ENCODE data around the gene ZNF396. TPM values are rescaled to one million over a fixed set of nuclear protein-coding genes. Genes with fewer than 3 reads are reported as not detected.

The ZNF396 gene
- total RNA-seq, 6 donors from 2014 or later: 1.8 to 7.3 (median 3.5) TPM

DNA sequence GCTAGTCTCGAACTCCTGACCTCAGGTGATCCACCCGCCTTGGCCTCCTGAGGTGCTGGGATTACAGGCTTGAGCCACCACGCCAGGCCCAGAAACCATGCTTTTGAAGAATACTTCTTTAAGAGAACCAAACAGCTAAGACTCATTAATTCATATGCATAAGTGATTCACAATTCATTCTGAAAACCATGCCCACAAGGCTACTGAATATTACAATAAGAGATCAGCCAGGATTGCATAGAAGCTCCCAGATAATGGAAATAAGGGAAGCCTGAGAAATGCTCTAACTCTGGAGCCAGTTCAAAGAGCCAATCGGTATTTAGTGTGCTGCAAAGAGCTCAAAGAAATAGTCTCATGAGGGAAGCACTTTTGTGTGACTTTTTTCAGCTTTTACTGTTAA is 2.4 kb downstream of the ZNF396 start:
- TF ChIP-seq POLR2AphosphoS5 (IDR thresholded peaks at IDR 0.05): no peak
- no peak for TF ChIP-seq POLR2A (IDR thresholded peaks at IDR 0.05)
- TF ChIP-seq, protein P1, sequence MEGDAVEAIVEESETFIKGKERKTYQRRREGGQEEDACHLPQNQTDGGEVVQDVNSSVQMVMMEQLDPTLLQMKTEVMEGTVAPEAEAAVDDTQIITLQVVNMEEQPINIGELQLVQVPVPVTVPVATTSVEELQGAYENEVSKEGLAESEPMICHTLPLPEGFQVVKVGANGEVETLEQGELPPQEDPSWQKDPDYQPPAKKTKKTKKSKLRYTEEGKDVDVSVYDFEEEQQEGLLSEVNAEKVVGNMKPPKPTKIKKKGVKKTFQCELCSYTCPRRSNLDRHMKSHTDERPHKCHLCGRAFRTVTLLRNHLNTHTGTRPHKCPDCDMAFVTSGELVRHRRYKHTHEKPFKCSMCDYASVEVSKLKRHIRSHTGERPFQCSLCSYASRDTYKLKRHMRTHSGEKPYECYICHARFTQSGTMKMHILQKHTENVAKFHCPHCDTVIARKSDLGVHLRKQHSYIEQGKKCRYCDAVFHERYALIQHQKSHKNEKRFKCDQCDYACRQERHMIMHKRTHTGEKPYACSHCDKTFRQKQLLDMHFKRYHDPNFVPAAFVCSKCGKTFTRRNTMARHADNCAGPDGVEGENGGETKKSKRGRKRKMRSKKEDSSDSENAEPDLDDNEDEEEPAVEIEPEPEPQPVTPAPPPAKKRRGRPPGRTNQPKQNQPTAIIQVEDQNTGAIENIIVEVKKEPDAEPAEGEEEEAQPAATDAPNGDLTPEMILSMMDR (IDR thresholded peaks at IDR 0.05): no peak
- no peak for TF ChIP-seq EP300 (IDR thresholded peaks at IDR 0.05)
- no peak overlapping the region for H3K4me3 ChIP-seq

DNA sequence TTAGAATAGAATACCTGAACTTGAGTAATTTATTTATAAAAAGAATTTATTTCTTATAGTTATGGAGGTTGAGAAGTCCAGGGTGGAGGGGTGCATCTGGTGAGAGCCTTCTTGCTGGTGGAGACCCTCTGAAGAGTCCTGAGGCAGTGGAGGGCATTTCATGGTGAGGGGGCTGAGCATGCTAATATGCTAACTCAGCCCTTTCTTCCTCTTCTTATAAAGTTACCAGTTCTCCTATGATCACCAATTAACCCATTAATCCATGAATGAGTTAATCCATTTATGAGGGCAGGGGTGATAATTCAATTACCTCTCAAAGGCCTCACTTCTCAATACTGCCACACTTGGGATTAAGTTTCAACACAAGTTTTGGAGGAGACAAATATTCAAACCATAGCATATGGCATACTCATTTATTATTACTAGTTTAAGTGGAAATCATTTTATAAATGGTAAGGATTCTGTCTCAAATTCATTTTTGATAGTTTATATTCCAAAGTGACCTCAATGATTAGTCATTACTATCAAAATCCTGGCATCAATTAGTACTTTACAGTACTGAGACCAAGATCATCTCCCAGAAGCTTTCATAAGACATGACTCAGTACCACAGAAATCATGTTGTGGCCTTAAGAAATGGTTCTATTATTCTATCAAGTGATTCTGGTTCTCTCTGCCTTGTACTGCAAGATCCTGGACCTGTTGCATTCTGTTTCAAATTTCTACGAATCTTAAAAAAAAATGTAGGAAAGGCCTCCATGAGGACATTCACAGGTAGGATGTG is 5.5 kb downstream of the ZNF396 start:
- ATAC-seq (ENCODE audit: low FRiP score in 2 of 2): peak in 1 of 2 donors; percentile 38
- no peak for DNase-seq
- TF ChIP-seq, protein P1 (IDR thresholded peaks at IDR 0.05): no peak
- H3K36me3 ChIP-seq: peaks cover 0 to 3% (median 0%) of the 10 kb centered on the region in 4 donors
- H3K4me1 ChIP-seq: peaks cover 0 to 7% (median 5%) of the 10 kb centered on the region in 4 donors
- no peak overlapping the region for H3K4me3 ChIP-seq
- H3K27me3 ChIP-seq: no peaks in the 10 kb centered on the region
- H3K27ac ChIP-seq: no peak overlapping the region
- H3K9me3 ChIP-seq: no peaks in the 10 kb centered on the region
- WGBS, 2 donors: 84 to 87% methylated on average over 1 of the region's 1 CpG

More for the DNA sequence above, 2.4 kb downstream of the ZNF396 start:
- no peak overlapping the region for H3K27ac ChIP-seq
- no peaks in the 10 kb centered on the region for H3K36me3 ChIP-seq
- no peaks in the 10 kb centered on the region for H3K9me3 ChIP-seq
- ATAC-seq (ENCODE audit: low FRiP score in 2 of 2) (no peak), DNase-seq (no peak)
- peaks cover 6 to 17% (median 9%) of the 10 kb centered on the region in 4 donors for H3K4me1 ChIP-seq
- no peaks in the 10 kb centered on the region for H3K27me3 ChIP-seq
- WGBS, 2 donors: 98 to 99% methylated on average over 4 of the region's 4 CpGs

DNA sequence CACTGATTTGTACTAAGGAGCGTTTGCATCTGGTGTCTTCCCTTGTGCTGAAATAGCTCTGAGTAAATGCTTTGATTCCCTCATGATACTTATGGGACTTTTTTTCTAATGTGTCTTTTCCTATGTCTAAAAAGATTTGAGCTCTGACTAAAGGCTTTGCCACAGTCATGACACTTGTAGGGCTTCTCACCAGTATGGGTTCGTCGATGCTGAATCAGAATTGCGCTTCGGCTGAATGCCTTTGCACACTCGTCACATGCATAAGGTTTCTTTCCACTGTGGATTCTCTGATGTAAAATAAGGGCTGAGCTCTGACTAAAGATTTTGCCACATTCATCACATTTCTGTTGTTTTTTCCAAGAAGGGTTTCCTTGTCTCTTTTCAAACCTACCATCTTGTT is 8.0 kb downstream of the ZNF396 start:
- TF ChIP-seq EP300 (IDR thresholded peaks at IDR 0.05) (no peak), POLR2A (IDR thresholded peaks at IDR 0.05) (no peak), POLR2AphosphoS5 (IDR thresholded peaks at IDR 0.05) (no peak)
- TF ChIP-seq, protein P1 (IDR thresholded peaks at IDR 0.05): no peak
- DNase-seq (no peak), ATAC-seq (ENCODE audit: low FRiP score in 2 of 2) (no peak)
- no peaks in the 10 kb centered on the region for H3K27me3 ChIP-seq
- H3K27ac ChIP-seq: no peak overlapping the region
- WGBS, 2 donors: 92 to 99% methylated on average over 6 of the region's 6 CpGs
- no peaks in the 10 kb centered on the region for H3K4me1 ChIP-seq
- H3K36me3 ChIP-seq: peaks cover 0 to 3% (median 0%) of the 10 kb centered on the region in 4 donors
- H3K4me3 ChIP-seq: no peak overlapping the region
- H3K9me3 ChIP-seq: no peaks in the 10 kb centered on the region

DNA sequence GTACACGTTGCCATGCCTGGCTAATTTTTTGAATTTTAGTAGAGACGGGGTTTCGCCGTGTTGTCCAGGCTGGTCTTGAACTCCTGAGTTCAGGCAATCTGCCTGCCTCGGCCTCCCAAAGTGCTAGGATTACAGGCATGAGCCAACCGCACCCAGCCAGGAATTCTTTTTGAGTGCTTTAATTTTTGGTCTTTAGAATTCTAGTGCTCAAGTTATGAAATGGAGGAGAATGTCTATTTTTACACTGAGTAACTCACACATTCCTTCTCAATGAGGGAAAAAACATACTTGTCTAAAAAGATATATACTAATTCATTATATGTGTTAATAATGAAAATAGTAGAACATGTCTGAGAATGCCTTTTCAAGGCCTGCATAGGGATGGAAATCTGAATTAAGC is 8.5 kb downstream of the ZNF396 start:
- no peaks in the 10 kb centered on the region for H3K9me3 ChIP-seq
- peaks cover 0 to 3% (median 0%) of the 10 kb centered on the region in 4 donors for H3K36me3 ChIP-seq
- no peak for ATAC-seq (ENCODE audit: low FRiP score in 2 of 2)
- TF ChIP-seq, protein P1 (IDR thresholded peaks at IDR 0.05): no peak
- TF ChIP-seq POLR2A (IDR thresholded peaks at IDR 0.05) (no peak), POLR2AphosphoS5 (IDR thresholded peaks at IDR 0.05) (no peak), EP300 (IDR thresholded peaks at IDR 0.05) (no peak)
- no peak overlapping the region for H3K4me3 ChIP-seq
- H3K27ac ChIP-seq: no peak overlapping the region
- DNase-seq: no peak
- 94% methylated on average over 6 of the region's 6 CpGs for WGBS, 2 donors
- H3K27me3 ChIP-seq: no peaks in the 10 kb centered on the region
- no peaks in the 10 kb centered on the region for H3K4me1 ChIP-seq

DNA sequence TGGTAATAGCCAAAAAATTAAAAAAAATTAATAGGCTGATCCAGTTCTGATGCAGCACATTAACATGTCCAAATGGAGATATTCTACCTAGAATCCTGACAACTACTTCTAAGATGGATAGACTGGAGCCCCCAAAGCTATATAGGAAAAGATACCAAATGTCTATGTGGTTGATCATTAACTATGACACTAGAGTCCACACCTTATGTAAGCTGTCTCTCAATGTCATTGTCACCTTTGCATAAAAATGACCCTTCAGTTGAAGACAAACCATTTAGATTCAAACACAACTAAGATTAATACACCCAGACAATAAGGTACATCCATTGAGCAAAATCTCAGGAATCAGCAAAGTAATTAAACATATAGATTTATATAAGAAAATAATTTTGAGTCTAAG is 14.6 kb downstream of the ZNF396 start:
- H3K9me3 ChIP-seq: no peaks in the 10 kb centered on the region
- H3K36me3 ChIP-seq: no peaks in the 10 kb centered on the region
- no peaks in the 10 kb centered on the region for H3K4me1 ChIP-seq
- no peak overlapping the region for H3K4me3 ChIP-seq
- DNase-seq (no peak), ATAC-seq (ENCODE audit: low FRiP score in 2 of 2) (no peak)
- no peaks in the 10 kb centered on the region for H3K27me3 ChIP-seq
- TF ChIP-seq POLR2AphosphoS5 (IDR thresholded peaks at IDR 0.05) (no peak), EP300 (IDR thresholded peaks at IDR 0.05) (no peak), POLR2A (IDR thresholded peaks at IDR 0.05) (no peak)
- TF ChIP-seq, protein P1 (IDR thresholded peaks at IDR 0.05): no peak
- H3K27ac ChIP-seq: no peak overlapping the region

Data from upper lobe of left lung (tissue), 6 donors.